Measurements from ENCODE around the gene SNED1.

SNED1 gene

GRCh38 chr2:240949791-240950705 is 48.4 kb upstream of the SNED1 start:
- Histone ChIP-seq H3K4me1 (ENCODE audit: low read length) (no peaks in the 10 kb centered on the region), H3K9ac (ENCODE audit: low read length) (no peak overlapping the region), H3K27ac (ENCODE audit: low read length) (no peak overlapping the region), H3K4me2 (ENCODE audit: low read depth, low read length) (no peak overlapping the region), H4K20me1 (ENCODE audit: insufficient read depth, low read length) (no peaks in the 10 kb centered on the region), H3K9me2 (replicated peaks; ENCODE audit: insufficient read depth, low read length) (no peaks in the 10 kb centered on the region), H3K9me3 (replicated peaks; ENCODE audit: insufficient read depth, low read length) (no peaks in the 10 kb centered on the region), H3K79me2 (ENCODE audit: low read length) (no peaks in the 10 kb centered on the region), H3K36me3 (replicated peaks; ENCODE audit: insufficient read depth, low read length) (no peaks in the 10 kb centered on the region), H3K4me3 (ENCODE audit: low read length) (no peak overlapping the region), H2AFZ (ENCODE audit: low read length) (no peak overlapping the region), H3K27me3 (replicated peaks; ENCODE audit: insufficient read depth, low read length) (peaks cover 33% of the 10 kb centered on the region), H3F3A (ENCODE audit: insufficient read depth, low read length) (no peaks in the 10 kb centered on the region)
- TF ChIP-seq EZH2 (optimal IDR thresholded peaks at IDR 0.05; ENCODE audit: low read depth, low read length) (no peak), CTCF (IDR thresholded peaks at IDR 0.05; ENCODE audit: low read length) (no peak), EZH2phosphoT487 (IDR thresholded peaks at IDR 0.05; ENCODE audit: low read length) (no peak)
- DNase-seq = no peak

GRCh38 chr2:240951045-240951594 is 47.3 kb upstream of the SNED1 start:
- no peaks in the 10 kb centered on the region for H3K9me2 ChIP-seq (replicated peaks; ENCODE audit: insufficient read depth, low read length)
- TF ChIP-seq EZH2 (optimal IDR thresholded peaks at IDR 0.05; ENCODE audit: low read depth, low read length) (no peak), CTCF (IDR thresholded peaks at IDR 0.05; ENCODE audit: low read length) (no peak), EZH2phosphoT487 (IDR thresholded peaks at IDR 0.05; ENCODE audit: low read length) (no peak)

DNA sequence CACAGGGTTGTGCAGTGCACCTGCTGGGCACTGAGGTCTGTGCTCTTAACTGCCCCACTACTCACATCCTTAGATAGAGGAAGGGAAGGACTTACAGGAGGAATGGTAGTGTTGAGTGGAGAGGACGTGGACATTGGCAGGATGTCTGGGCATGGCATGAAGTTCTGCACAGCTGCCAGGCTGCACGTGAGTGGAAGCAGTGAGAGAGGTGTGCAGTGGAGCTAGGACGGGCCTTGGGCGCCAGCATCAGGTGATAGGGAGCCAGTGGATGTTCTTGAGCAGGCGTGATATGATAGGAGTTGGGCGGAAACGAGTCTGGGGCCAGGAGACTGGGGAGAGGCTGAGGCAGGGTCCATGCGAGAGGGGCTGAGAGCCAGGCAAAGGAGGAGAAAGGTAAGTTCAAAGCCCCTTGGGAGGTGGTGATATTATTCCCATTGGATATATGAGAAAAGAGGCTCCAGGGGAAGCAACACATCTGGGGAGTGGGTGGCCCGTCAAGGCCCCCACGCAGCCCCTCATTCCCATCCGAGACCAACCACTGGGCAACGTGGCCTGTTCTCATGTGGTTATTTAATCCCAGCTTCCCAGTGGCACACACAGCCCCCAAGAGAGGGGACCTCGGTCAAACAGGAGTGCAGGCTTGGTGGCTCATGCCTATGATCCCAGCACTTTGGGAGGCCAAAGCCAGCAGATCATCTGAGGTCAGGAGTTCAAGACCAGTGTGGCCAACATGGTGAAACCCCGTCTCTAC is 45.7 kb upstream of the SNED1 start:
- H3F3A ChIP-seq (ENCODE audit: insufficient read depth, low read length) = no peaks in the 10 kb centered on the region
- no peaks in the 10 kb centered on the region for H3K4me1 ChIP-seq (ENCODE audit: low read length)
- no peak overlapping the region for H3K27ac ChIP-seq (ENCODE audit: low read length)
- H3K9ac ChIP-seq (ENCODE audit: low read length) = no peak overlapping the region
- no peaks in the 10 kb centered on the region for H3K79me2 ChIP-seq (ENCODE audit: low read length)
- H4K20me1 ChIP-seq (ENCODE audit: insufficient read depth, low read length) = no peaks in the 10 kb centered on the region
- no peak overlapping the region for H3K4me2 ChIP-seq (ENCODE audit: low read depth, low read length)
- H2AFZ ChIP-seq (ENCODE audit: low read length) = no peak overlapping the region
- H3K9me2 ChIP-seq (replicated peaks; ENCODE audit: insufficient read depth, low read length) = no peaks in the 10 kb centered on the region
- H3K27me3 ChIP-seq (replicated peaks; ENCODE audit: insufficient read depth, low read length) = peaks cover 47% of the 10 kb centered on the region
- no peak overlapping the region for H3K4me3 ChIP-seq (ENCODE audit: low read length)
- H3K36me3 ChIP-seq (replicated peaks; ENCODE audit: insufficient read depth, low read length) = no peaks in the 10 kb centered on the region
- H3K9me3 ChIP-seq (replicated peaks; ENCODE audit: insufficient read depth, low read length) = no peaks in the 10 kb centered on the region
- no peak for TF ChIP-seq EZH2 (optimal IDR thresholded peaks at IDR 0.05; ENCODE audit: low read depth, low read length)
- TF ChIP-seq EZH2phosphoT487 (IDR thresholded peaks at IDR 0.05; ENCODE audit: low read length) = no peak
- no peak for TF ChIP-seq CTCF (IDR thresholded peaks at IDR 0.05; ENCODE audit: low read length)
- DNase-seq = no peak

More at GRCh38 chr2:240951045-240951594, 47.3 kb upstream of the SNED1 start:
- H3K4me1 ChIP-seq (ENCODE audit: low read length) = no peaks in the 10 kb centered on the region
- no peak overlapping the region for H3K4me2 ChIP-seq (ENCODE audit: low read depth, low read length)
- H3K79me2 ChIP-seq (ENCODE audit: low read length) = no peaks in the 10 kb centered on the region
- no peak for DNase-seq
- no peak overlapping the region for H3K4me3 ChIP-seq (ENCODE audit: low read length)
- no peak overlapping the region for H3K9ac ChIP-seq (ENCODE audit: low read length)
- no peaks in the 10 kb centered on the region for H3K9me3 ChIP-seq (replicated peaks; ENCODE audit: insufficient read depth, low read length)
- H3K27me3 ChIP-seq (replicated peaks; ENCODE audit: insufficient read depth, low read length) = peaks cover 36% of the 10 kb centered on the region
- no peaks in the 10 kb centered on the region for H3K36me3 ChIP-seq (replicated peaks; ENCODE audit: insufficient read depth, low read length)
- no peak overlapping the region for H3K27ac ChIP-seq (ENCODE audit: low read length)
- no peaks in the 10 kb centered on the region for H4K20me1 ChIP-seq (ENCODE audit: insufficient read depth, low read length)
- no peaks in the 10 kb centered on the region for H3F3A ChIP-seq (ENCODE audit: insufficient read depth, low read length)
- H2AFZ ChIP-seq (ENCODE audit: low read length) = no peak overlapping the region
